Panc1 (cell line): ENCODE results near the gene DDOST. TPM values are rescaled to one million over a fixed set of nuclear protein-coding genes. Genes with fewer than 3 reads are reported as not detected.

ENCODE experiments used
- ATAC-seq: fragments of 200-7000 bp; cut with Tn5 transposase; 2 replicates; pipeline ENCODE4 v1.9.1; 2020; ENCODE audit warnings: mild to moderate bottlenecking, moderate library complexity
- BruUV-seq: library from RNA; stranded (reverse); fragments of 400-500 nt; replicated peaks from 2 replicates; lab custom pipeline; 2021; lab: Mats Ljungman, UMichigan
- CTCF ChIA-PET: fragments of 300-600 bp; sonication (Branson Sonifier 250); formaldehyde crosslinking; loops from one replicate; lab custom pipeline; 2022; ENCODE audit warnings: antibody characterized with exemption; lab: Charles Lee
- POLR2A ChIA-PET: fragments of 300-600 bp; sonication (Branson Sonifier 250); formaldehyde crosslinking; loops from one replicate; lab custom pipeline; 2022; ENCODE audit warnings: antibody characterized with exemption; lab: Charles Lee
- DNase-seq: peaks from one replicate; pipeline ENCODE4 v3.0.0-alpha.2; 2010; ENCODE audit warnings: low read depth, low spot score
- H3K27ac ChIP-seq: 2 replicates; pipeline ENCODE4 v1.5.1; 2011; ENCODE audit warnings: mild to moderate bottlenecking, low read length, inconsistent platforms
- H3K27me3 ChIP-seq: fragments of 200-500 bp; sonication (Bioruptor generic); 2 replicates; pipeline ENCODE4 v1.6.0; 2014; ENCODE audit warnings: low read length, inconsistent platforms; ENCODE audit not compliant: control insufficient read depth, insufficient read depth
- H3K36me3 ChIP-seq: fragments of 200-500 bp; sonication (Bioruptor generic); 2 replicates; pipeline ENCODE4 v1.5.1; 2014; ENCODE audit warnings: inconsistent platforms, mild to moderate bottlenecking, low read length, moderate library complexity; ENCODE audit not compliant: control insufficient read depth, insufficient read depth
- H3K4me1 ChIP-seq: 2 replicates; pipeline ENCODE4 v1.5.1; 2011; ENCODE audit warnings: inconsistent platforms, mild to moderate bottlenecking, low read length, moderate library complexity; ENCODE audit not compliant: control insufficient read depth, insufficient read depth
- H3K4me3 ChIP-seq, 2 experiments: 2 replicates each; pipeline ENCODE4 v1.5.1; 2011 to 2012; ENCODE audit warnings: low read depth in 2 of 2, low read length in 2 of 2, mild to moderate bottlenecking in 2 of 2, inconsistent platforms in 1 of 2, moderate library complexity in 1 of 2
- H3K9me3 ChIP-seq: fragments of 200-500 bp; sonication (Bioruptor generic); 2 replicates; pipeline ENCODE4 v1.5.1; 2014; ENCODE audit warnings: low read depth, mild to moderate bottlenecking, inconsistent platforms, low read length, moderate library complexity; ENCODE audit not compliant: control insufficient read depth, insufficient read depth
- POLR2AphosphoS5 ChIP-seq: IDR thresholded peaks from 2 replicates; pipeline ENCODE4 v1.6.1; 2012; ENCODE audit warnings: mild to moderate bottlenecking, low read depth, low read length, moderate library complexity
- SIN3A ChIP-seq: IDR thresholded peaks from 2 replicates; pipeline ENCODE4 v1.6.1; 2012; ENCODE audit warnings: low read depth, mild to moderate bottlenecking, low read length, moderate library complexity, borderline replicate concordance; ENCODE audit not compliant: insufficient read depth
- TCF7L2 ChIP-seq: IDR thresholded peaks from 2 replicates; pipeline ENCODE4 v1.6.1; 2011; ENCODE audit warnings: mild to moderate bottlenecking, low read depth, low read length, inconsistent platforms
- in situ Hi-C: cut with HindIII; loops from 2 replicates; pipeline ENCODE4 v1.10.0; 2016; ENCODE audit warnings: low sequenced_read_pairs, low pct_unique_long_range_greater_than_20kb
- intact Hi-C: fragments of 100-400 bp; cut with micrococcal nuclease; formaldehyde crosslinking; loops from one replicate; pipeline ENCODE4 v1.10.0; 2022; ENCODE audit not compliant: unreplicated experiment
- total RNA-seq: library from RNA; stranded (reverse); gene quantifications from one replicate; pipeline ENCODE4 v1.2.1, GENCODE V29; 2021; ENCODE audit not compliant: unreplicated experiment
- TF ChIP-seq, protein P1 (sequence below), 2 experiments: IDR thresholded peaks; 2 replicates each; pipeline ENCODE4 v1.6.1; 2011 to 2012; ENCODE audit warnings: low read depth in 2 of 2, control low read depth in 1 of 2, low read length in 1 of 2, mild to moderate bottlenecking in 1 of 2, moderate library complexity in 1 of 2; ENCODE audit not compliant: insufficient read depth in 1 of 2
- TF ChIP-seq, protein P2 (sequence below): fragments of 450-650 bp; IDR thresholded peaks from 2 replicates; pipeline ENCODE4 v1.5.1; 2017; ENCODE audit warnings: mild to moderate bottlenecking

DDOST gene
- total RNA-seq, 1 experiment from 2014 or later, result 337 TPM

DNA sequence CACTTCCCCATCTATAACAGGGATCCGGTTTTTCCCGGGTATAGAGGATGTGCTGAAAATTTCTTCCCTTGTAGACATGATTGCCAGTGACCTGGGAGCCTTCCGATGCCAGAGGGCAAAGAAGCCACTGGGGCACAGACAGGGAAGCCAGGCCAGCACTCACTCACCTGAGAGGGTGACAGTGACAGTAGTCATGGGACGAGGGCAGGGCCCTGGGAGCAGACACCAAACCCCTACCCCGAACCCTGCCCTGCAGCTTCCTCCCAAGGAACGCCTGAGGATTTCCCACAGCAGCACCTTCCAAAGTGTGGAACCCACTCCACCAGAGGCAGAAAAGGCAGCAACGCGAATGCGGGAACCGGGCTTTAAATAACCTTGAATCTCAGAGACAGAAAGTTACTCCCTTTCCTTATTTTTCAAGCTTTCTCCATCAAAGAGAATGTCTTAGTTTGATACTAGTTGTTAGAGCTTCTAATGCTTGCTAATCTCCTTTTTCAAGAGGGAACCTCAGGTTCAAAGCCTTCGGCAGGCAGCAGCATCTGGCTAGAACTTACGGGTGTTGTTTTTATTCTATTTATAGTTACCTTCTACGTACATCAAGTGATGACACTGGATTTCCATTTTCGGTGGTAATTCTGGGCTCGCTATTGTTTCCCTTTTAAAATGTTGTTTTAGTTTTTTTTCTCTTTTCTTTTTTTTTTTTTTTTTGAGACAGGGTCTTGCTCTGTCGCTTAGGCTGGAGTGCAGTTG lies 2.8 kb downstream of the DDOST start:
- POLR2A ChIA-PET, result interaction anchor here (0.6 kb wide), 1 partner anchor 662 kb away, joined by 3 read pairs; no protein-coding TSS in a partner anchor
- TF ChIP-seq, protein P1, sequence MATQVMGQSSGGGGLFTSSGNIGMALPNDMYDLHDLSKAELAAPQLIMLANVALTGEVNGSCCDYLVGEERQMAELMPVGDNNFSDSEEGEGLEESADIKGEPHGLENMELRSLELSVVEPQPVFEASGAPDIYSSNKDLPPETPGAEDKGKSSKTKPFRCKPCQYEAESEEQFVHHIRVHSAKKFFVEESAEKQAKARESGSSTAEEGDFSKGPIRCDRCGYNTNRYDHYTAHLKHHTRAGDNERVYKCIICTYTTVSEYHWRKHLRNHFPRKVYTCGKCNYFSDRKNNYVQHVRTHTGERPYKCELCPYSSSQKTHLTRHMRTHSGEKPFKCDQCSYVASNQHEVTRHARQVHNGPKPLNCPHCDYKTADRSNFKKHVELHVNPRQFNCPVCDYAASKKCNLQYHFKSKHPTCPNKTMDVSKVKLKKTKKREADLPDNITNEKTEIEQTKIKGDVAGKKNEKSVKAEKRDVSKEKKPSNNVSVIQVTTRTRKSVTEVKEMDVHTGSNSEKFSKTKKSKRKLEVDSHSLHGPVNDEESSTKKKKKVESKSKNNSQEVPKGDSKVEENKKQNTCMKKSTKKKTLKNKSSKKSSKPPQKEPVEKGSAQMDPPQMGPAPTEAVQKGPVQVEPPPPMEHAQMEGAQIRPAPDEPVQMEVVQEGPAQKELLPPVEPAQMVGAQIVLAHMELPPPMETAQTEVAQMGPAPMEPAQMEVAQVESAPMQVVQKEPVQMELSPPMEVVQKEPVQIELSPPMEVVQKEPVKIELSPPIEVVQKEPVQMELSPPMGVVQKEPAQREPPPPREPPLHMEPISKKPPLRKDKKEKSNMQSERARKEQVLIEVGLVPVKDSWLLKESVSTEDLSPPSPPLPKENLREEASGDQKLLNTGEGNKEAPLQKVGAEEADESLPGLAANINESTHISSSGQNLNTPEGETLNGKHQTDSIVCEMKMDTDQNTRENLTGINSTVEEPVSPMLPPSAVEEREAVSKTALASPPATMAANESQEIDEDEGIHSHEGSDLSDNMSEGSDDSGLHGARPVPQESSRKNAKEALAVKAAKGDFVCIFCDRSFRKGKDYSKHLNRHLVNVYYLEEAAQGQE (IDR thresholded peaks at IDR 0.05; ENCODE audit: insufficient read depth in 1 of 2, low read depth in 2 of 2, low read length in 1 of 2), result no peak
- TF ChIP-seq SIN3A, result no peak
- TF ChIP-seq, protein P2, sequence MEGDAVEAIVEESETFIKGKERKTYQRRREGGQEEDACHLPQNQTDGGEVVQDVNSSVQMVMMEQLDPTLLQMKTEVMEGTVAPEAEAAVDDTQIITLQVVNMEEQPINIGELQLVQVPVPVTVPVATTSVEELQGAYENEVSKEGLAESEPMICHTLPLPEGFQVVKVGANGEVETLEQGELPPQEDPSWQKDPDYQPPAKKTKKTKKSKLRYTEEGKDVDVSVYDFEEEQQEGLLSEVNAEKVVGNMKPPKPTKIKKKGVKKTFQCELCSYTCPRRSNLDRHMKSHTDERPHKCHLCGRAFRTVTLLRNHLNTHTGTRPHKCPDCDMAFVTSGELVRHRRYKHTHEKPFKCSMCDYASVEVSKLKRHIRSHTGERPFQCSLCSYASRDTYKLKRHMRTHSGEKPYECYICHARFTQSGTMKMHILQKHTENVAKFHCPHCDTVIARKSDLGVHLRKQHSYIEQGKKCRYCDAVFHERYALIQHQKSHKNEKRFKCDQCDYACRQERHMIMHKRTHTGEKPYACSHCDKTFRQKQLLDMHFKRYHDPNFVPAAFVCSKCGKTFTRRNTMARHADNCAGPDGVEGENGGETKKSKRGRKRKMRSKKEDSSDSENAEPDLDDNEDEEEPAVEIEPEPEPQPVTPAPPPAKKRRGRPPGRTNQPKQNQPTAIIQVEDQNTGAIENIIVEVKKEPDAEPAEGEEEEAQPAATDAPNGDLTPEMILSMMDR, result no peak
- no peak for TF ChIP-seq POLR2AphosphoS5
- no peak for TF ChIP-seq TCF7L2

GRCh38 chr1:20657024-20657423 lies 4.1 kb downstream of the DDOST start:
- no peak overlapping the region for H3K27ac ChIP-seq
- POLR2A ChIA-PET, result no interaction called here
- peaks cover 10% of the 10 kb centered on the region for H3K4me1 ChIP-seq
- intact Hi-C loops, result no loop called here
- TF ChIP-seq POLR2AphosphoS5, result no peak
- TF ChIP-seq, protein P1 (IDR thresholded peaks at IDR 0.05; ENCODE audit: insufficient read depth in 1 of 2, low read depth in 2 of 2, low read length in 1 of 2), result no peak
- TF ChIP-seq, protein P2, result no peak
- TF ChIP-seq TCF7L2, result no peak
- no peak for TF ChIP-seq SIN3A
- H3K4me3 ChIP-seq, result no peak overlapping the region
- CTCF ChIA-PET, result no interaction called here
- peaks cover 26% of the 10 kb centered on the region for H3K36me3 ChIP-seq
- ATAC-seq, result no peak
- H3K9me3 ChIP-seq, result no peaks in the 10 kb centered on the region
- no TSS peak for BruUV-seq
- H3K27me3 ChIP-seq, result no peaks in the 10 kb centered on the region
- in situ Hi-C loops, result no loop called here
- DNase-seq, result no peak

More for the DNA sequence above, 2.8 kb downstream of the DDOST start:
- H3K9me3 ChIP-seq, result no peaks in the 10 kb centered on the region
- DNase-seq, result no peak
- H3K4me3 ChIP-seq, result no peak overlapping the region
- CTCF ChIA-PET, result interaction anchor here (0.5 kb wide), 1 partner anchor 109 kb away, joined by 4 read pairs; no protein-coding TSS in a partner anchor
- H3K27me3 ChIP-seq, result no peaks in the 10 kb centered on the region
- peaks cover 23% of the 10 kb centered on the region for H3K36me3 ChIP-seq
- ATAC-seq, result no peak
- intact Hi-C loops, result no loop called here
- in situ Hi-C loops, result no loop called here
- no peak overlapping the region for H3K27ac ChIP-seq
- no TSS peak for BruUV-seq
- peaks cover 10% of the 10 kb centered on the region for H3K4me1 ChIP-seq
